RPMI8226 (cell line): Measurements from ENCODE around the gene SPOUT1.
A peak's percentile ranks its signal among the peaks of the same experiment; 100 is the strongest.

Experiments
- DNase-seq: peaks from one replicate; pipeline ENCODE4 v3.0.0-alpha.2; 2015

Gene SPOUT1

DNA sequence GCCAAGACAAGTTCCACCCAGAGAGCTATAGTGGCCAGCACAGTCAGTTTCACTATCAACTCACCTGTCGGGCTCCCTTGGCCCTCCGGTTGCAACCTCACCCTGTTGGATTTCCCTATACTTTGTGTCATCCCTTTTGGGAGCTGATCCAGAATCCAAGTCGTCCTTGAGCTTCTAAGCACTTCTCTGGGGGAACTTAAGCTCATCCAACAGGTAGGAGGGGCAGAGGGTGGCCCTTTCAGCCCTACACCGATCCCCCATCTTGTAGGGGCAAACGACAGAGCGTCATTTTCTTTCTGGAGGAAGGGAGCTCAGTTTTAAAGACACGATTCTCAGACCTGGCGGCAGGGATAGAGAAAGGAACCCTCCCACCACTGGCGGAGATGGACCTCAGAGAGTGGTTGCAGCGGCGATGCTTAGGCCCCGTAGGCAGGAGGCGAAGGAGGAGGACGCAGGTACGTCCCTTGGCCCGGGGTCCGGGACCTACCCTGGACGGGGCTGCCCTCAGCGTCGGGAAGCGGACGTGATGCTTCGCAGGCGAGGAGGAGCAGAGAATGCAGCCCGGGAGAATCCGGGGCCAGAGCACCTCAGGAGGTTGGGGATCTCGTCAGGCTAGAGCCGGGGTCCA lies 58.4 kb downstream of the SPOUT1 start:
- DNase-seq = peak; percentile 46

DNA sequence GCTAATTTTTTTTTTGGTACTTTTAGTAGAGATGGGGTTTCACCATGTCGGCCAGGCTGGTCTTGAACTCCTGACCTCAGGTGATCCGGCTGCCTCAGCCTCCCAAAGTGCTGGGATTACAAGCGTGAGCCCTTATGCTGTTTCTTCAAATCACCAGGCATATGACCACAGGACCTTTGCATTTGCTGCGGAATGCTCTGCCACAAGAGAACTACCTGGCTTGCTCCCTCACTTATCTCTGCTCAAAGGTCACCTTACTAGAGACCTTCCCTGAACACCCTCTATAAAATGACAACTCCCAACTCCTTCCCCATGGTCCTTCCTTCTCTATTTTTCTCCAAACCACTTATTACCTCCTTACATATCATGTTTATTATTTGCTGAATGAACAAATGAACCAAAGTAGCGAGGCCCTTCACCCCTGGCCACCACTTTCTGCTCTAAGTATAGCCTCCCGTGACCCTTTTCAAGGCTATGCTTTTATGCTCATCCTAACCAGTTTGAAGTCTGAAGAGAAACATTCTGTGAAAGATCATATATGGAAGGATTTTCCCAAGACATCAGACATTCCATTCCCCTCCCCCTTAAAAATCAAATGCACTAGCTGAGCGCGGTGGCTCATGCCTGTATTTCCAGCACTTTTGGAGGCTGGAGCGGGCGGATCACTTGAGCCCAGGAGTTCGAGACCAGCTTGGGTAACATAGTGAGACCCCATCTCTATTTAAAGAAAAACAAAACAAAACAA lies 59.1 kb downstream of the SPOUT1 start:
- no peak for DNase-seq
